CD8-positive, alpha-beta memory T cell (primary cell): ENCODE measurements around the gene LPP. TPM values are rescaled to one million over a fixed set of nuclear protein-coding genes. Genes with fewer than 3 reads are reported as not detected.
"Not testable (repeated sequence)": the region's sequence is repeated elsewhere in the genome, so short reads cannot be mapped to it uniquely, and the experiment has no call there.

ENCODE experiments used
- CTCF ChIA-PET: fragments of 350-600 bp; sonication (Branson Sonifier 250); formaldehyde crosslinking; loops from one replicate; lab custom pipeline; 2021; ENCODE audit warnings: antibody characterized with exemption; lab: Charles Lee
- POLR2A ChIA-PET: fragments of 350-600 bp; sonication (Branson Sonifier 250); formaldehyde crosslinking; loops from one replicate; lab custom pipeline; 2021; ENCODE audit warnings: antibody characterized with exemption; lab: Charles Lee
- DNase-seq, 5 donors: peaks; one replicate each; pipeline versions ENCODE4 v3.0.0 to v3.0.0-alpha.2; 2020 to 2022; ENCODE audit warnings: mixed read lengths in 1 of 5
- H3K27ac ChIP-seq: one replicate; pipeline ENCODE4 v1.7.0; 2013; ENCODE audit warnings: low read depth, mild to moderate bottlenecking, low read length, moderate library complexity
- H3K27me3 ChIP-seq: 2 replicates; pipeline ENCODE4 v1.7.0; 2013; ENCODE audit warnings: low read length, mild to moderate bottlenecking; ENCODE audit not compliant: insufficient read depth, poor library complexity, severe bottlenecking
- H3K36me3 ChIP-seq: 2 replicates; pipeline ENCODE4 v1.7.0; 2013; ENCODE audit warnings: mild to moderate bottlenecking, low read length, moderate library complexity; ENCODE audit not compliant: insufficient read depth
- H3K4me1 ChIP-seq: 2 replicates; pipeline ENCODE4 v1.7.0; 2013; ENCODE audit warnings: mild to moderate bottlenecking, low read length, moderate library complexity; ENCODE audit not compliant: insufficient read depth
- H3K4me3 ChIP-seq: 2 replicates; pipeline ENCODE4 v1.7.0; 2013; ENCODE audit warnings: mild to moderate bottlenecking, low read length
- H3K9me3 ChIP-seq: 2 replicates; pipeline ENCODE4 v1.7.0; 2013; ENCODE audit warnings: mild to moderate bottlenecking, low read length
- H3K27ac Mint-ChIP-seq, 8 donors: one replicate each; pipeline ENCODE4 v1.8.0; 2020 to 2021; ENCODE audit warnings: mixed read lengths in 8 of 8, mild to moderate bottlenecking in 6 of 8, inconsistent platforms in 3 of 8, moderate library complexity in 3 of 8
- H3K27me3 Mint-ChIP-seq, 2 donors: one replicate each; pipeline ENCODE4 v1.8.0; 2020 to 2021; ENCODE audit warnings: mixed read lengths in 2 of 2, mild to moderate bottlenecking in 1 of 2, moderate library complexity in 1 of 2
- H3K36me3 Mint-ChIP-seq, 3 donors: one replicate each; pipeline ENCODE4 v1.8.0; 2020 to 2021; ENCODE audit warnings: mixed read lengths in 3 of 3, inconsistent platforms in 1 of 3, mild to moderate bottlenecking in 1 of 3
- H3K4me1 Mint-ChIP-seq, 3 donors: one replicate each; pipeline ENCODE4 v1.8.0; 2020 to 2021; ENCODE audit warnings: mixed read lengths in 3 of 3, inconsistent platforms in 1 of 3, mild to moderate bottlenecking in 1 of 3
- H3K4me3 Mint-ChIP-seq, 7 donors: one replicate each; pipeline ENCODE4 v1.8.0; 2020 to 2021; ENCODE audit warnings: mixed read lengths in 7 of 7, mild to moderate bottlenecking in 6 of 7, moderate library complexity in 4 of 7, inconsistent platforms in 2 of 7
- H3K9me3 Mint-ChIP-seq, 5 donors: one replicate each; pipeline ENCODE4 v1.8.0; 2020 to 2022; ENCODE audit warnings: mixed read lengths in 5 of 5, mild to moderate bottlenecking in 3 of 5, moderate library complexity in 2 of 5, inconsistent platforms in 1 of 5
- polyA plus RNA-seq: library from polyadenylated mRNA; unstranded; fragments of 300-500 nt; fragmentation: Illumina TruSeq; gene quantifications from one replicate; pipeline ENCODE4 v1.2.3, GENCODE V29; 2021
- total RNA-seq, 2 experiments: library from RNA; stranded (reverse); gene quantifications; one replicate each; pipeline ENCODE4 v1.2.3, GENCODE V29; 2021

Gene LPP
- total and polyA plus RNA-seq, 3 experiments from 2014 or later = 13.4 to 23.5 (median 18.0) TPM

DNA sequence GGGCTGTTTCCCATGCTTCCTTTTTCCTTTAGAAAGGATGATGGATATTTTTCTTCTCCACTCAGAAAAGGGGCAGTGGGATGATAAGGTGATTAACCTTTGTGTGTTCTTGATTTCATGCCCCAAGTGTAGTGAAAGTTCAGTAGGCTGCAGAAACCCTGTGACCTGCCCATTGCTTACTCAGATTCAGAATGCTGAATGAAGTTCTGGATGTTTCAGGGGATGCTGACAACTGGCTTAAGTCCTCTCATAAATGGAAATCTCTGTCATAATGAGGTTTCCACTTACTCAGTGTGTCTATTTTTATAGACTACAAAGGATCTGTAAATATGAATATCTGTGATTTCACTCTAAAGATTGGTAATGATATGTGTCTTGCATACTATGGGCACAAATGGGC, 546.5 kb downstream of the LPP start:
- no peaks in the 10 kb centered on the region for H3K27me3 ChIP-seq
- no peak overlapping the region for H3K27ac ChIP-seq
- Mint-ChIP-seq H3K4me1 (peaks cover 2 to 19% (median 7%) of the 10 kb centered on the region in 3 donors), H3K9me3 (no peaks in the 10 kb centered on the region), H3K36me3 (peaks cover 0 to 10% (median 0%) of the 10 kb centered on the region in 3 donors), H3K27me3 (no peaks in the 10 kb centered on the region), H3K4me3 (no peak overlapping the region), H3K27ac (no peak overlapping the region)
- ChIA-PET CTCF (no interaction called here), POLR2A (no interaction called here)
- no peaks in the 10 kb centered on the region for H3K4me1 ChIP-seq
- no peak overlapping the region for H3K4me3 ChIP-seq
- H3K9me3 ChIP-seq = no peaks in the 10 kb centered on the region
- no peak for DNase-seq
- no peaks in the 10 kb centered on the region for H3K36me3 ChIP-seq

DNA sequence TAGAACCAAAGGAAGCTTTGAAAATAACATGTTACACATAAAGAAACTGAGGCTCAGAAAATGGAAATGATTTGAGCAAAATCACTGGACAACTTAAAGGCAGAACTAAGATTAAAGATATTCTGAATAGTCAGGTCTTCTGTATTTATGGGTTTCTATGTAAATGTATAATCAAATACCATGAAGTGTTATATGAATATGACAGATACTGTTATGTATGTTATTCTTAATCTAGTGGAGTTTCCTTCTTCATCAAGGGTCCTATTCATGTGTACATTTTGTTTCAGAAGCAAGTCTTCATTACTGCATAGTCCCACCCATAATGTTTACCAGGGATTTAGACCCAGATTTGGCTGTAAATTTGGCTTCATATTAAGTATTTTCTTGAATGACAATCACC, 547.0 kb downstream of the LPP start:
- H3K9me3 ChIP-seq = no peaks in the 10 kb centered on the region
- ChIA-PET CTCF (no interaction called here), POLR2A (no interaction called here)
- no peaks in the 10 kb centered on the region for H3K27me3 Mint-ChIP-seq
- no peak overlapping the region for H3K27ac ChIP-seq
- peak overlapping the region in 1 of 8 donors; percentile 17 for H3K27ac Mint-ChIP-seq
- H3K4me3 ChIP-seq = no peak overlapping the region
- H3K9me3 Mint-ChIP-seq = no peaks in the 10 kb centered on the region
- H3K36me3 Mint-ChIP-seq = peaks cover 0 to 10% (median 3%) of the 10 kb centered on the region in 3 donors
- H3K4me3 Mint-ChIP-seq = no peak overlapping the region
- H3K36me3 ChIP-seq = no peaks in the 10 kb centered on the region
- no peak for DNase-seq
- no peaks in the 10 kb centered on the region for H3K27me3 ChIP-seq
- H3K4me1 Mint-ChIP-seq = peaks cover 2 to 16% (median 7%) of the 10 kb centered on the region in 3 donors
- H3K4me1 ChIP-seq = no peaks in the 10 kb centered on the region

DNA sequence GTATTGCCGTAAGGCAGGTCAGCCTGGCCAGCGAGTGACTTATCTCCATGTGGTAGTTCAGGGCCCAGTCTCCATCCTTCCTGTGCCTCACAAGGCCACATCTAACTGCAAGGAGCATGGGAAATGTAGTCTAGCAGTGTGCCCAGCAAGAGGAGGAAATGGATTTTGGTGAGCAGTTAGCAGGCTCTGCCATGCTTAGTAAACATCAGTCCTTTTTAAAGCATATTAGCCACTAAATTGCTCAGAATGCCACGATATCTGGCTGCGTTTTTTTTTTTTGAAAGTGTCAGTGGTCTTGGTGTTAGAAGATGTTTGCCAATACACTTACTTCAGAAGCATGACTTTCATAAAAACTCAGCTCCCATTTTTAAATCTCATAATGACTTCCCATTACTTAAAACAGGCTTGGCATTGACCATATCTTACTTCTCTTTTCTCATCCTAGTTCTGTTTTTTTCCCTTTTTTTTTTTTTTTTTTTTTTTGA, 547.6 kb downstream of the LPP start:
- ChIA-PET CTCF (no interaction called here), POLR2A (no interaction called here)
- no peak for DNase-seq
- no peak overlapping the region for H3K27ac Mint-ChIP-seq
- Histone ChIP-seq H3K9me3 (no peaks in the 10 kb centered on the region), H3K27me3 (no peaks in the 10 kb centered on the region), H3K4me3 (no peak overlapping the region), H3K36me3 (no peaks in the 10 kb centered on the region), H3K27ac (no peak overlapping the region), H3K4me1 (no peaks in the 10 kb centered on the region)
- H3K4me3 Mint-ChIP-seq = no peak overlapping the region
- H3K9me3 Mint-ChIP-seq = no peaks in the 10 kb centered on the region
- peaks cover 2 to 11% (median 7%) of the 10 kb centered on the region in 3 donors for H3K4me1 Mint-ChIP-seq
- no peaks in the 10 kb centered on the region for H3K27me3 Mint-ChIP-seq
- peaks cover 0 to 12% (median 3%) of the 10 kb centered on the region in 3 donors for H3K36me3 Mint-ChIP-seq

DNA sequence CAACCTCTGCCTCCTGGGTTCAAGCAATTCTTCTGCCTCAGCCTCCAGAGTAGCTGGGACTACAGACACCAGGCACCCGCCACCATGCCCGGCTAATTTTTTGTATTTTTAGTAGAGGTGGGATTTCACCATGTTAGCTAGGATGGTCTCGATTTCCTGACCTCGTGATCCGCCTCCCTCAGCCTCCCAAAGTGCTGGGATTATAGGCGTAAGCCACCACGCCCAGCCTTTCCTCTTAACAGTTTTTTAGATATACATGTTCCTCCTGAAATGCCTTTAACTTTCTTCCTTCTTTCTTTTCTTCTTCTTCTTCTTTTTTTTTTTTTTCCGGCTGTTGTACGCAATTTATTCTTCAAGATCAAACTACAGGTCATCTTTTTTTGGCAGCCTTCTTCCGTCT, 548.1 kb downstream of the LPP start:
- H3K36me3 ChIP-seq, H3K27ac ChIP-seq, H3K9me3 Mint-ChIP-seq, H3K4me1 Mint-ChIP-seq, CTCF ChIA-PET, H3K4me3 Mint-ChIP-seq, H3K27me3 Mint-ChIP-seq, H3K27ac Mint-ChIP-seq, H3K4me3 ChIP-seq, H3K4me1 ChIP-seq, DNase-seq, H3K9me3 ChIP-seq, POLR2A ChIA-PET, H3K27me3 ChIP-seq: not testable (repeated sequence)
- H3K36me3 Mint-ChIP-seq = peaks cover 0 to 12% (median 3%) of the 10 kb centered on the region in 3 donors

DNA sequence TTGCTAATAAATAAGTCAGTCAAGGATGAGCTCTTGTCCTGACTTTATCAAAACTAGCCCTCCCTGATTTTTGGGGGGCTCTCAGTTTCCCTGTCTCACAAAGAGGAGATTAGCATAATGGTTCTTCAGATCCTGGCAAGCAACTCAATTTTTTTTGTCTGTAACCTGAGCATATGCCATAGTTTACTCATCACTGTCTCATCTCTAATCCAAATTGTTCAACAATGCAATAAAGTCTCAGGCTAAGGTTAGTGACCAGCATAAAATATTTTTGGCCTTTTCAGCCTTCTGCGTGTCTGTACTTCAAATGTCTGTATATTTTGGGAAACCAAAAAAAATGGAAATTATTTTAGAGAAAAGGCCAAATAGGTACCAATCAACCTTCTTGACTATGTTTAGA, 552.2 kb downstream of the LPP start:
- no peak overlapping the region for H3K27ac ChIP-seq
- no peaks in the 10 kb centered on the region for H3K27me3 Mint-ChIP-seq
- no peak overlapping the region for H3K27ac Mint-ChIP-seq
- no peak overlapping the region for H3K4me3 Mint-ChIP-seq
- no peaks in the 10 kb centered on the region for H3K27me3 ChIP-seq
- no peaks in the 10 kb centered on the region for H3K36me3 ChIP-seq
- H3K4me1 ChIP-seq = no peaks in the 10 kb centered on the region
- no peaks in the 10 kb centered on the region for H3K9me3 Mint-ChIP-seq
- ChIA-PET CTCF (interaction anchor here (1.0 kb wide), 1 partner anchor 9 kb away, joined by 3 read pairs; no protein-coding TSS in a partner anchor), POLR2A (no interaction called here)
- peaks cover 11 to 14% (median 13%) of the 10 kb centered on the region in 3 donors for H3K36me3 Mint-ChIP-seq
- no peak for DNase-seq
- no peaks in the 10 kb centered on the region for H3K9me3 ChIP-seq
- H3K4me3 ChIP-seq = no peak overlapping the region
- H3K4me1 Mint-ChIP-seq = peaks cover 5 to 10% (median 7%) of the 10 kb centered on the region in 3 donors

DNA sequence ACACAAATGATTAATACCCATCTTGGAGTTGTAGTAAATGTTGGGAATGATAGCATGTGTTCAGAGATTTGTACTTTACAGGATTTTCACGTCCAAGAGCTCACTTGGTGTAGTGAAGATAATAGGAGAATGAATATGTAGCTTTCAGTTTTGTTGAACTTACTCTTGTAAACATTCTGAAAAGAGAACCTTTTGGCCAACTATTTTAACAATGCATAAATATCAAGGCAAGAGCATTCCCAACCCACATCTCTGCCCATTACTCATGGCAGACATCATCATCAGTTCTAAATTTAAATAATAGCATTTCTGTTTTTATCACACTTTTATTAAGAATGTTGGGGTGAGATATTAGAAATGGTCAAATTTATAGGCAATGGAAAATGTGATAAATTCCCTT, 552.6 kb downstream of the LPP start:
- POLR2A ChIA-PET = no interaction called here
- Histone ChIP-seq H3K27me3 (no peaks in the 10 kb centered on the region), H3K4me1 (no peaks in the 10 kb centered on the region), H3K36me3 (no peaks in the 10 kb centered on the region), H3K4me3 (no peak overlapping the region), H3K9me3 (no peaks in the 10 kb centered on the region), H3K27ac (no peak overlapping the region)
- H3K4me1 Mint-ChIP-seq = peaks cover 5 to 10% (median 7%) of the 10 kb centered on the region in 3 donors
- no peak overlapping the region for H3K4me3 Mint-ChIP-seq
- no peak overlapping the region for H3K27ac Mint-ChIP-seq
- CTCF ChIA-PET = interaction anchor here (1.0 kb wide), 1 partner anchor 9 kb away, joined by 3 read pairs; no protein-coding TSS in a partner anchor
- DNase-seq = no peak
- no peaks in the 10 kb centered on the region for H3K27me3 Mint-ChIP-seq
- peaks cover 11 to 14% (median 13%) of the 10 kb centered on the region in 3 donors for H3K36me3 Mint-ChIP-seq
- H3K9me3 Mint-ChIP-seq = no peaks in the 10 kb centered on the region

DNA sequence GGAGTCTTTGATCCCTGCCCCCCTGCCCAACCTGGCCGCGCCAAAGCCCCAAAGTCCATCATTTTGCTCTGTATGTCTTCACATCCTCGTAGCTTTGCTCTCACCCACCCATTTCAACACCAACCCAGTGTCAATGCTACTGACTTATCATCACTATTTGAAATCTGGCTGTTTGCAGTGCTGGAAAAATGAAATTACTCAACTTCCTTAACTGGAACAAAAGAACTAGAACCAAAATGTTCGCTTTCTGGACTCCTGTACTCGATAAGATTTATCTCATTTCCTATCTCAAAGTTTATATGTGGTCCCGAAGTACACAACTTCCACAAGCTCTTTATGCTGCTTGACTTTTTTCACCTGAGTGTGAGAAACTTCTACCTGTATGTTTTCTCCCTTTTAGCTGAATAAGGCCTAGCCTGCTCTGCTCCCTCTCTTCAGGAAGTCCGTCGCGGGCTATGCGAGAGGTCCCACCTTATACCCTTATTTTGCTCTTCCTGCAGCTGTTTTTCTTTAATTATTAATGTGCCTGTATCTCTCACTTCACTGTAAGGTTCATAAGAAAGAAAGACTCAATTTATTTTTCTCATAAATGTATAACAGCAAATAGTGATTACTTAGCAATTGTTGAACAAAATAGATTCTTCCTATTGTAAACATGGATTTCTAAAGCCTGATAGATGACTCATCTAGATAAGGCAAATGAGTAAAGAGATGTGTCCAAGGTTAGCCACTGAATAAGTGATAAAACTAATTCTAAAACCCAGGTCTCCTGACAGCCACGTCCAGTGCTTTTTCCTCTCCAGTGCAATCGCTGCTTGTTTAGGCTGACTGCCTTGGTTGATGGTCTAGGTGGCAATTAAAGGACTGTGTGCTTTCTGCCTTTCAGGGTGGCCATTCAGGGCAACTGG, 553.7 kb downstream of the LPP start:
- POLR2A ChIA-PET = no interaction called here

DNA sequence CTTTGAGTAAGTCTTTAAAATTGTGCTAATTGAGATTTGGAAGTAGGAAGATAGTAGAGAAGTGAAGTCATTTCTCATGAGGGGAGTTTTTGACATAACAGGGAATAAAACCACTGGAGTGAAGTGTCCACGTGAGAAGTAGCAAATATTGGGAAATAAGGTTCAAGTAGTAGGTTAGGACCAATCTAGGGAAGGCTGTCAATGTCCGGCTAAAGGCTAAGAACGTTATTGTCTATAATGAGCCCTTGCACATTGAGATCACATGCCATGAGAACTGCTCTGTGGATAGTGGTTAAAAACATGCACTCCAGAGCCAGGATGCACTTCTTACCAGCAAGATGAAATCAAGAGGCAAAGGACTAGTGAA, 557.9 kb downstream of the LPP start:
- no peak overlapping the region for H3K4me3 ChIP-seq
- DNase-seq = no peak
- H3K36me3 ChIP-seq = no peaks in the 10 kb centered on the region
- H3K27ac Mint-ChIP-seq = no peak overlapping the region
- H3K27ac ChIP-seq = no peak overlapping the region
- H3K4me3 Mint-ChIP-seq = no peak overlapping the region
- ChIA-PET CTCF (no interaction called here), POLR2A (no interaction called here)
- H3K9me3 ChIP-seq = no peaks in the 10 kb centered on the region
- H3K36me3 Mint-ChIP-seq = peaks cover 9 to 14% (median 9%) of the 10 kb centered on the region in 3 donors
- H3K9me3 Mint-ChIP-seq = no peaks in the 10 kb centered on the region
- H3K4me1 ChIP-seq = no peaks in the 10 kb centered on the region
- H3K27me3 Mint-ChIP-seq = no peaks in the 10 kb centered on the region
- peaks cover 5 to 10% (median 7%) of the 10 kb centered on the region in 3 donors for H3K4me1 Mint-ChIP-seq
- H3K27me3 ChIP-seq = no peaks in the 10 kb centered on the region

More for the DNA sequence above, 553.7 kb downstream of the LPP start:
- Histone ChIP-seq H3K27ac (no peak overlapping the region), H3K27me3 (no peaks in the 10 kb centered on the region), H3K4me3 (no peak overlapping the region), H3K4me1 (no peaks in the 10 kb centered on the region), H3K9me3 (no peaks in the 10 kb centered on the region), H3K36me3 (no peaks in the 10 kb centered on the region)
- no peak overlapping the region for H3K27ac Mint-ChIP-seq
- H3K9me3 Mint-ChIP-seq = no peaks in the 10 kb centered on the region
- peaks cover 13 to 14% (median 13%) of the 10 kb centered on the region in 3 donors for H3K36me3 Mint-ChIP-seq
- peaks cover 5 to 10% (median 7%) of the 10 kb centered on the region in 3 donors for H3K4me1 Mint-ChIP-seq
- no peak for DNase-seq
- no peak overlapping the region for H3K4me3 Mint-ChIP-seq
- no peaks in the 10 kb centered on the region for H3K27me3 Mint-ChIP-seq
- CTCF ChIA-PET = no interaction called here
